HepG2 (cell line): ENCODE data around the gene CREBRF. TPM values are rescaled to one million over a fixed set of nuclear protein-coding genes. Genes with fewer than 3 reads are reported as not detected.

Source experiments
- ATAC-seq: fragments of 200-7000 bp; cut with Tn5 transposase; 3 replicates; pipeline ENCODE4 v1.9.1; 2020; ENCODE audit warnings: mild to moderate bottlenecking, moderate library complexity
- BruUV-seq: library from RNA; stranded (reverse); fragments of 400-500 nt; replicated peaks from 2 replicates; lab custom pipeline; 2021; lab: Mats Ljungman, UMichigan
- CTCF ChIA-PET: fragments of 300-600 bp; formaldehyde crosslinking; extraction: SDS; loops from one replicate; lab custom pipeline; 2021; ENCODE audit warnings: low total read pairs, inconsistent platforms, low intra/inter-chr PET ratio; lab: Yijun Ruan, JAX
- POLR2A ChIA-PET: fragments of 350-600 bp; sonication (Branson Sonifier 250); formaldehyde crosslinking; loops from one replicate; lab custom pipeline; 2020; ENCODE audit warnings: antibody characterized with exemption, inconsistent platforms; lab: Yijun Ruan, JAX
- DNase-seq: peaks from one replicate; pipeline ENCODE4 v3.0.0-alpha.2; 2015; ENCODE audit warnings: low spot score
- FAIRE-seq: peaks from 3 replicates; lab custom pipeline; 2011; peaks lifted over from hg19 to GRCh38; lab: Jason Lieb, UNC
- H2AFZ ChIP-seq: one replicate; pipeline ENCODE4 v1.6.1; 2011; ENCODE audit warnings: low read length, inconsistent platforms
- H3K27ac ChIP-seq: fragments of 300-600 bp; 3 replicates; pipeline ENCODE4 v1.8.0; 2011; ENCODE audit warnings: mixed run types, mild to moderate bottlenecking, mixed read lengths, low read length, inconsistent platforms; ENCODE audit not compliant: insufficient read depth; ENCODE audit errors: extremely low read length
- H3K27me3 ChIP-seq, 2 experiments: fragments of 200-600 bp in 1 of 2; 2 replicates in 1 of 2; 3 replicates in 1 of 2; pipeline versions ENCODE4 v1.6.0 to v1.8.0; 2011; ENCODE audit warnings: low read length in 2 of 2, mild to moderate bottlenecking in 2 of 2, moderate library complexity in 2 of 2, inconsistent platforms in 1 of 2; ENCODE audit not compliant: insufficient read depth in 2 of 2, control insufficient read depth in 1 of 2
- H3K36me3 ChIP-seq, 2 experiments: fragments of 200-600 bp in 1 of 2; replicated peaks in 1 of 2; 2 replicates in 1 of 2; 3 replicates in 1 of 2; pipeline versions ENCODE4 v1.5.1 to v1.8.0; 2011; ENCODE audit warnings: low read length in 2 of 2, inconsistent platforms in 1 of 2; ENCODE audit not compliant: insufficient read depth in 2 of 2, control insufficient read depth in 1 of 2
- H3K4me1 ChIP-seq: 2 replicates; pipeline ENCODE4 v1.5.1; 2012; ENCODE audit warnings: low read length, inconsistent platforms; ENCODE audit not compliant: insufficient read depth
- H3K4me2 ChIP-seq: 2 replicates; pipeline ENCODE4 v1.6.0; 2011; ENCODE audit warnings: low read depth, low read length, inconsistent platforms
- H3K4me3 ChIP-seq, 3 experiments: fragments of 200-600 bp in 1 of 3; sonication (generic), shearing (Covaris generic) in 1 of 3; replicated peaks in 1 of 3; 2 replicates each; pipeline ENCODE4 v1.5.1; 2011 to 2016; ENCODE audit warnings: low read length in 3 of 3, inconsistent platforms in 2 of 3, low read depth in 2 of 3, mild to moderate bottlenecking in 2 of 3, control low read depth in 1 of 3, mixed read lengths in 1 of 3; ENCODE audit not compliant: insufficient read depth in 1 of 3
- H3K79me2 ChIP-seq: one replicate; pipeline ENCODE4 v1.6.1; 2011; ENCODE audit warnings: low read length, inconsistent platforms; ENCODE audit not compliant: insufficient read depth
- H3K9ac ChIP-seq: 2 replicates; pipeline ENCODE4 v1.6.0; 2011; ENCODE audit warnings: mild to moderate bottlenecking, low read depth, low read length, inconsistent platforms; ENCODE audit not compliant: insufficient read depth
- H3K9me3 ChIP-seq: 2 replicates; pipeline ENCODE4 v1.5.1; 2012; ENCODE audit warnings: mild to moderate bottlenecking, low read length
- H4K20me1 ChIP-seq: 2 replicates; pipeline ENCODE4 v1.6.0; 2011; ENCODE audit warnings: inconsistent platforms, mild to moderate bottlenecking, low read length, moderate library complexity; ENCODE audit not compliant: insufficient read depth
- ASH2L ChIP-seq: fragments of 300-600, 200-600 bp; sonication (generic); IDR thresholded peaks from 2 replicates; pipeline ENCODE4 v1.7.0; 2017; ENCODE audit warnings: low read depth, mild to moderate bottlenecking, moderate library complexity, mixed read lengths, low read length; ENCODE audit not compliant: insufficient read length
- EP300 ChIP-seq, 3 experiments: sonication (generic) in 1 of 3; formaldehyde crosslinking in 1 of 3; IDR thresholded peaks; 2 replicates each; pipeline versions ENCODE4 v1.5.1 to v1.6.1; 2011 to 2020; ENCODE audit warnings: low read depth in 2 of 3, low read length in 2 of 3, borderline replicate concordance in 1 of 3, improper control_type of control experiment in 1 of 3, mild to moderate bottlenecking in 1 of 3, missing genetic modification reagents in 1 of 3, moderate library complexity in 1 of 3
- FOXA1 ChIP-seq, 2 experiments: fragments of 450-650 bp in 1 of 2; sonication (generic) in 1 of 2; formaldehyde crosslinking in 1 of 2; IDR thresholded peaks; 2 replicates each; pipeline versions ENCODE4 v1.4.0 to v1.6.1; 2016 to 2020; ENCODE audit warnings: missing genetic modification reagents in 1 of 2
- FOXJ3 ChIP-seq: sonication (generic); formaldehyde crosslinking; IDR thresholded peaks from 2 replicates; pipeline ENCODE4 v1.4.0; 2020; ENCODE audit warnings: missing genetic modification reagents, mild to moderate bottlenecking, borderline replicate concordance
- GPN1 ChIP-seq: sonication (generic); formaldehyde crosslinking; IDR thresholded peaks from 2 replicates; pipeline ENCODE4 v1.5.1; 2020; ENCODE audit warnings: missing genetic modification reagents, borderline replicate concordance
- KDM1A ChIP-seq: IDR thresholded peaks from 2 replicates; pipeline ENCODE4 v1.6.1; 2016; ENCODE audit warnings: missing compliant biosample characterization
- NR2F1 ChIP-seq, 2 experiments: fragments of 450-650 bp in 1 of 2; formaldehyde crosslinking in 1 of 2; IDR thresholded peaks; 2 replicates each; pipeline versions ENCODE4 v1.5.0 to v1.6.1; 2016 to 2020; ENCODE audit warnings: mild to moderate bottlenecking in 1 of 2, missing compliant biosample characterization in 1 of 2, missing genetic modification reagents in 1 of 2, moderate library complexity in 1 of 2
- SOX13 ChIP-seq, 3 experiments: fragments of 450-650 bp in 1 of 3; sonication (generic) in 1 of 3; formaldehyde crosslinking in 1 of 3; IDR thresholded peaks in 2 of 3; conservative IDR thresholded peaks in 1 of 3; 2 replicates each; pipeline versions ENCODE4 v1.5.0 to v1.6.1; 2016 to 2020; ENCODE audit warnings: antibody characterized with exemption in 1 of 3, mild to moderate bottlenecking in 1 of 3, missing compliant biosample characterization in 1 of 3, missing genetic modification reagents in 1 of 3, moderate library complexity in 1 of 3
- SRF ChIP-seq: IDR thresholded peaks from 2 replicates; pipeline ENCODE4 v1.6.1; 2011; ENCODE audit warnings: mild to moderate bottlenecking, low read depth, low read length, moderate library complexity
- ZNF33A ChIP-seq: sonication (generic); formaldehyde crosslinking; IDR thresholded peaks from 2 replicates; pipeline ENCODE4 v1.5.1; 2020; ENCODE audit warnings: missing genetic modification reagents, mild to moderate bottlenecking, moderate library complexity, borderline replicate concordance
- ZNF367 ChIP-seq: sonication (generic); formaldehyde crosslinking; IDR thresholded peaks from 2 replicates; pipeline ENCODE4 v1.4.0; 2020; ENCODE audit warnings: missing genetic modification reagents, borderline replicate concordance
- WGBS: methylation state at CpG from one replicate; pipeline ENCODE4 v1.1.6; 2017; ENCODE audit warnings: low lambda C conversion rate; 5-methylcytosine and 5-hydroxymethylcytosine counted together
- in situ Hi-C: cut with HindIII; loops from 2 replicates; pipeline ENCODE4 v1.10.0; 2017; ENCODE audit warnings: low pct_unique_long_range_greater_than_20kb; ENCODE audit not compliant: extremely low pct_ligation_motif_present
- intact Hi-C: fragments of 100-400 bp; cut with micrococcal nuclease; formaldehyde crosslinking; loops from one replicate; pipeline ENCODE4 v1.10.0; 2022; ENCODE audit not compliant: unreplicated experiment
- polyA plus RNA-seq, 8 experiments: library from polyadenylated mRNA; depleted of rRNA in 3 of 8; stranded (reverse) in 7 of 8; unstranded in 1 of 8; fragments of >200 nt; fragmentation: Illumina TruSeq in 4 of 8; extraction: Trizol in 4 of 8; gene quantifications; 2 replicates each; pipeline versions ENCODE4 v1.2.1 to v1.2.3, GENCODE V29; 2011 to 2016; ENCODE audit warnings: low read depth in 4 of 8, missing spikeins in 1 of 8, mixed read lengths in 1 of 8; ENCODE audit not compliant: insufficient read depth in 1 of 8
- total RNA-seq, 5 experiments: library from RNA; depleted of rRNA; stranded (reverse); fragments of >200 nt; fragmentation: Illumina TruSeq; extraction: Trizol; gene quantifications; 2 replicates each; pipeline ENCODE4 v1.2.3, GENCODE V29; 2016; ENCODE audit warnings: low read depth in 1 of 5

The CREBRF gene
- total and polyA plus RNA-seq, 2 of the 13 experiments (the other 11 are each of a cell fraction or from before 2014, with no cell fraction given) = 4.5 to 10.2 TPM

GRCh38 chr5:173093606-173094005 lies 37.5 kb downstream of the CREBRF start:
- H3K27me3 ChIP-seq = no peaks in the 10 kb centered on the region
- H2AFZ ChIP-seq = no peak overlapping the region
- peaks cover 14% of the 10 kb centered on the region for H3K4me1 ChIP-seq
- no peaks in the 10 kb centered on the region for H4K20me1 ChIP-seq
- WGBS = 77% methylated on average over 3 of the region's 4 CpGs
- no peak for DNase-seq
- H3K4me3 ChIP-seq = no peak overlapping the region
- intact Hi-C loops = loop anchor here (5.0 kb wide), 1 partner anchor 36 kb away; the partner anchor contains the start of gene CREBRF
- TF ChIP-seq ZNF33A (CRISPR knock-in tag) (no peak), KDM1A (CRISPR knock-in tag) (no peak), GPN1 (CRISPR knock-in tag) (no peak)
- TF ChIP-seq, all 625 proteins: peak for 0
- in situ Hi-C loops = no loop called here
- no peak overlapping the region for H3K9ac ChIP-seq
- no peaks in the 10 kb centered on the region for H3K9me3 ChIP-seq
- POLR2A ChIA-PET = no interaction called here
- CTCF ChIA-PET = no interaction called here
- no peak overlapping the region for H3K4me2 ChIP-seq
- no peaks in the 10 kb centered on the region for H3K79me2 ChIP-seq
- peaks cover 5 to 12% of the 10 kb centered on the region in 2 experiments; a peak in 3 of 5 replicates for H3K36me3 ChIP-seq
- H3K27ac ChIP-seq = no peak overlapping the region
- FAIRE-seq (no peak), ATAC-seq (no peak)
- BruUV-seq = no TSS peak

DNA sequence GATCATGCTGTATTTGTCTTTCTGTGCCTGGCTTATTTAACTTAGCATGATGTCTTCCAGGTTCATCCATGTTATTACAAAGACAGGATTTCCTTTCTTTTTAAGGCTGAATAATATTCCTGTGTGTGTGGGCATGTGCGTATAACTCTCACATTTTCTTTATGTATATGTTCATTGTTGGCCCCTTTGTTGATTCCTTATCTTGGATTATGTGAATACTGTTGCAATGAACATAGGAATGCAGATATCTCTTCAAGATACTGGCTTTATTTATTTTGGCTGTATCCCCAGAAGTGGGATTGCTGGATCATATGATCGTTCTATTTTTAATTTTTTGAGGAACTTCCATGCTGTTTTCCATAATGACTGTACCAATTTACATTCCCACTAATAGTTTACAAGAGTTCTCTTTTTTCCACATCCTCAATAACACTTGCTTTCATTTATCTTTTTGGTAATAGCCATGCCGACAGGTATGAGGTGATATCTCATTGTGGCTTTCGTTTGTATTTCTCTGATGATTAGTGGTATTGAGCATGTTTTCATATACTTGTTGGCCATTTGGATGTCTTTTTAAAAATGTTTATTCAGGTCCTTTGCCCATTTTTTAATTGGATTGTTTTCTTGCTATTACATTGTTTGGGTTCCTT lies 38.0 kb downstream of the CREBRF start:
- no peak overlapping the region for H3K27ac ChIP-seq
- H3K9me3 ChIP-seq = no peaks in the 10 kb centered on the region
- H3K4me1 ChIP-seq = peaks cover 14% of the 10 kb centered on the region
- no peak for FAIRE-seq
- H3K79me2 ChIP-seq = no peaks in the 10 kb centered on the region
- CTCF ChIA-PET = no interaction called here
- H3K36me3 ChIP-seq = peaks cover 5 to 12% of the 10 kb centered on the region in 2 experiments; a peak in 3 of 5 replicates
- H3K9ac ChIP-seq = no peak overlapping the region
- H3K4me3 ChIP-seq = no peak overlapping the region
- TF ChIP-seq FOXJ3 (peak; percentile 34; the same call in 1 of the 2 replicates), FOXA1 (IDR thresholded peaks at IDR 0.05) (no peak), FOXA1 (CRISPR knock-in tag; IDR thresholded peaks at IDR 0.05) (peak; percentile 58; the same call in 1 of the 2 replicates), SRF (no peak), ASH2L (no peak), NR2F1 (CRISPR knock-in tag; IDR thresholded peaks at IDR 0.05) (no peak), SOX13 (IDR thresholded peaks at IDR 0.05) (no peak), SOX13 (CRISPR knock-in tag; conservative IDR thresholded peaks at IDR 0.05 in 1 of 2, IDR thresholded peaks at IDR 0.05 in 1 of 2) (peak in 1 of 2 experiments; percentile 56; a peak in 1 of 4 replicates), EP300 (IDR thresholded peaks at IDR 0.05; ENCODE audit: low read depth in 2 of 2, low read length in 2 of 2) (0 out of 4 replicates have a peak, but pooled peaks of 1 of the 2 experiments have one; percentile 6), EP300 (CRISPR knock-in tag; IDR thresholded peaks at IDR 0.05; ENCODE audit: borderline replicate concordance) (no peak), ZNF367 (no peak)
- in situ Hi-C loops (no loop called here), intact Hi-C loops (loop anchor here (5.0 kb wide), 1 partner anchor 37 kb away; the partner anchor contains the start of gene CREBRF)
- POLR2A ChIA-PET = no interaction called here
- no peak overlapping the region for H3K4me2 ChIP-seq
- 44% methylated on average over 4 of the region's 4 CpGs for WGBS
- no peaks in the 10 kb centered on the region for H3K27me3 ChIP-seq
- no TSS peak for BruUV-seq
- DNase-seq = peak; percentile 73
- no peak for ATAC-seq
- H4K20me1 ChIP-seq = no peaks in the 10 kb centered on the region
- no peak overlapping the region for H2AFZ ChIP-seq
